NCI-H2227 treated with DMSO at 0.1 percent for 48 hours (cell line): ENCODE data around the gene ANK2.

Source experiments
- DNase-seq: peaks from one replicate; lab custom pipeline; 2025; lab: John Stamatoyannopoulos, UW

The ANK2 gene

GRCh38 chr4:113344100-113344499, 294.6 kb downstream of the ANK2 start:
- no peak for DNase-seq

GRCh38 chr4:113347245-113347644, 297.8 kb downstream of the ANK2 start:
- no peak for DNase-seq

GRCh38 chr4:113349430-113349829, 300.0 kb downstream of the ANK2 start:
- no peak for DNase-seq

GRCh38 chr4:113350576-113350975, 301.1 kb downstream of the ANK2 start:
- DNase-seq, result no peak

GRCh38 chr4:113355550-113356371, 306.3 kb downstream of the ANK2 start:
- DNase-seq, result no peak

GRCh38 chr4:113356453-113356852, 307.0 kb downstream of the ANK2 start:
- no peak for DNase-seq

GRCh38 chr4:113358784-113359183, 309.3 kb downstream of the ANK2 start:
- DNase-seq, result no peak

GRCh38 chr4:113365377-113365776, 315.9 kb downstream of the ANK2 start:
- DNase-seq, result no peak

GRCh38 chr4:113368056-113368455, 318.6 kb downstream of the ANK2 start:
- no peak for DNase-seq

GRCh38 chr4:113371111-113371510, 321.7 kb downstream of the ANK2 start:
- no peak for DNase-seq

GRCh38 chr4:113375964-113376666, 326.7 kb downstream of the ANK2 start:
- no peak for DNase-seq

GRCh38 chr4:113378836-113379235, 329.4 kb downstream of the ANK2 start:
- no peak for DNase-seq

- DNase-seq, result no peak
Measured at GRCh38 chr4:113382704-113383103, 333.3 kb downstream of the ANK2 start.

- DNase-seq, result no peak
Measured at GRCh38 chr4:113383111-113383785, 333.8 kb downstream of the ANK2 start.

GRCh38 chr4:113384600-113384999, 335.1 kb downstream of the ANK2 start:
- peak; percentile 12 for DNase-seq

- no peak for DNase-seq
Measured at GRCh38 chr4:113385281-113385899, 335.9 kb downstream of the ANK2 start.

- DNase-seq, result no peak
Measured at GRCh38 chr4:113389160-113389559, 339.7 kb downstream of the ANK2 start.

- DNase-seq, result no peak
Measured at GRCh38 chr4:113390850-113391249, 341.4 kb downstream of the ANK2 start.

- DNase-seq, result no peak
Measured at GRCh38 chr4:113394108-113394729, 344.8 kb downstream of the ANK2 start.

- peak; percentile 73 for DNase-seq
Measured at GRCh38 chr4:113394730-113395530, 345.5 kb downstream of the ANK2 start.

- no peak for DNase-seq
Measured at GRCh38 chr4:113397114-113397701, 347.8 kb downstream of the ANK2 start.
